Panc1 (cell line): Measurements from ENCODE around the gene ECI2. TPM values are rescaled to one million over a fixed set of nuclear protein-coding genes. Genes with fewer than 3 reads are reported as not detected.

Experiments used
- ATAC-seq: fragments of 200-7000 bp; cut with Tn5 transposase; 2 replicates; pipeline ENCODE4 v1.9.1; 2020; ENCODE audit warnings: mild to moderate bottlenecking, moderate library complexity
- BruUV-seq: library from RNA; stranded (reverse); fragments of 400-500 nt; replicated peaks from 2 replicates; lab custom pipeline; 2021; lab: Mats Ljungman, UMichigan
- CTCF ChIA-PET: fragments of 300-600 bp; sonication (Branson Sonifier 250); formaldehyde crosslinking; loops from one replicate; lab custom pipeline; 2022; ENCODE audit warnings: antibody characterized with exemption; lab: Charles Lee
- POLR2A ChIA-PET: fragments of 300-600 bp; sonication (Branson Sonifier 250); formaldehyde crosslinking; loops from one replicate; lab custom pipeline; 2022; ENCODE audit warnings: antibody characterized with exemption; lab: Charles Lee
- DNase-seq: peaks from one replicate; pipeline ENCODE4 v3.0.0-alpha.2; 2010; ENCODE audit warnings: low read depth, low spot score
- H3K27ac ChIP-seq: 2 replicates; pipeline ENCODE4 v1.5.1; 2011; ENCODE audit warnings: mild to moderate bottlenecking, low read length, inconsistent platforms
- H3K27me3 ChIP-seq: fragments of 200-500 bp; sonication (Bioruptor generic); 2 replicates; pipeline ENCODE4 v1.6.0; 2014; ENCODE audit warnings: low read length, inconsistent platforms; ENCODE audit not compliant: control insufficient read depth, insufficient read depth
- H3K36me3 ChIP-seq: fragments of 200-500 bp; sonication (Bioruptor generic); 2 replicates; pipeline ENCODE4 v1.5.1; 2014; ENCODE audit warnings: inconsistent platforms, mild to moderate bottlenecking, low read length, moderate library complexity; ENCODE audit not compliant: control insufficient read depth, insufficient read depth
- H3K4me1 ChIP-seq: 2 replicates; pipeline ENCODE4 v1.5.1; 2011; ENCODE audit warnings: inconsistent platforms, mild to moderate bottlenecking, low read length, moderate library complexity; ENCODE audit not compliant: control insufficient read depth, insufficient read depth
- H3K4me3 ChIP-seq, 2 experiments: 2 replicates each; pipeline ENCODE4 v1.5.1; 2011 to 2012; ENCODE audit warnings: low read depth in 2 of 2, low read length in 2 of 2, mild to moderate bottlenecking in 2 of 2, inconsistent platforms in 1 of 2, moderate library complexity in 1 of 2
- H3K9me3 ChIP-seq: fragments of 200-500 bp; sonication (Bioruptor generic); 2 replicates; pipeline ENCODE4 v1.5.1; 2014; ENCODE audit warnings: low read depth, mild to moderate bottlenecking, inconsistent platforms, low read length, moderate library complexity; ENCODE audit not compliant: control insufficient read depth, insufficient read depth
- CTCF ChIP-seq: fragments of 450-650 bp; IDR thresholded peaks from 2 replicates; pipeline ENCODE4 v1.5.1; 2017; ENCODE audit warnings: mild to moderate bottlenecking
- POLR2AphosphoS5 ChIP-seq: IDR thresholded peaks from 2 replicates; pipeline ENCODE4 v1.6.1; 2012; ENCODE audit warnings: mild to moderate bottlenecking, low read depth, low read length, moderate library complexity
- REST ChIP-seq, 2 experiments: IDR thresholded peaks; 2 replicates each; pipeline ENCODE4 v1.6.1; 2011 to 2012; ENCODE audit warnings: low read depth in 2 of 2, control low read depth in 1 of 2, low read length in 1 of 2, mild to moderate bottlenecking in 1 of 2, moderate library complexity in 1 of 2; ENCODE audit not compliant: insufficient read depth in 1 of 2
- SIN3A ChIP-seq: IDR thresholded peaks from 2 replicates; pipeline ENCODE4 v1.6.1; 2012; ENCODE audit warnings: low read depth, mild to moderate bottlenecking, low read length, moderate library complexity, borderline replicate concordance; ENCODE audit not compliant: insufficient read depth
- TCF7L2 ChIP-seq: IDR thresholded peaks from 2 replicates; pipeline ENCODE4 v1.6.1; 2011; ENCODE audit warnings: mild to moderate bottlenecking, low read depth, low read length, inconsistent platforms
- in situ Hi-C: cut with HindIII; loops from 2 replicates; pipeline ENCODE4 v1.10.0; 2016; ENCODE audit warnings: low sequenced_read_pairs, low pct_unique_long_range_greater_than_20kb
- intact Hi-C: fragments of 100-400 bp; cut with micrococcal nuclease; formaldehyde crosslinking; loops from one replicate; pipeline ENCODE4 v1.10.0; 2022; ENCODE audit not compliant: unreplicated experiment
- total RNA-seq: library from RNA; stranded (reverse); gene quantifications from one replicate; pipeline ENCODE4 v1.2.1, GENCODE V29; 2021; ENCODE audit not compliant: unreplicated experiment

The ECI2 gene
- total RNA-seq, 1 experiment from 2014 or later: 34.5 TPM

GRCh38 chr6:4108561-4109093 is 26.7 kb downstream of the ECI2 start:
- intact Hi-C loops: no loop called here
- peak; percentile 85 for ATAC-seq
- Histone ChIP-seq H3K9me3 (no peaks in the 10 kb centered on the region), H3K27me3 (no peaks in the 10 kb centered on the region; the same call in 1 of the 2 replicates), H3K4me3 (no peak overlapping the region), H3K4me1 (no peaks in the 10 kb centered on the region), H3K27ac (no peak overlapping the region), H3K36me3 (no peaks in the 10 kb centered on the region; the same call in 1 of the 2 replicates)
- no peak for DNase-seq
- no TSS peak for BruUV-seq
- TF ChIP-seq REST (IDR thresholded peaks at IDR 0.05; ENCODE audit: insufficient read depth in 1 of 2, low read depth in 2 of 2, low read length in 1 of 2): no peak
- TF ChIP-seq TCF7L2: no peak
- no peak for TF ChIP-seq POLR2AphosphoS5
- TF ChIP-seq CTCF: no peak
- TF ChIP-seq SIN3A: no peak
- CTCF ChIA-PET: no interaction called here
- in situ Hi-C loops: no loop called here
- POLR2A ChIA-PET: no interaction called here

- TF ChIP-seq CTCF (no peak), POLR2AphosphoS5 (no peak), TCF7L2 (no peak), REST (IDR thresholded peaks at IDR 0.05; ENCODE audit: insufficient read depth in 1 of 2, low read depth in 2 of 2, low read length in 1 of 2) (no peak), SIN3A (no peak)
- DNase-seq (no peak), ATAC-seq (no peak)
- BruUV-seq: no TSS peak
- intact Hi-C loops: no loop called here
- ChIA-PET CTCF (no interaction called here), POLR2A (no interaction called here)
- Histone ChIP-seq H3K27me3 (no peaks in the 10 kb centered on the region; the same call in 1 of the 2 replicates), H3K9me3 (no peaks in the 10 kb centered on the region), H3K4me3 (no peak overlapping the region), H3K36me3 (no peaks in the 10 kb centered on the region; the same call in 1 of the 2 replicates), H3K4me1 (no peaks in the 10 kb centered on the region), H3K27ac (no peak overlapping the region)
- in situ Hi-C loops: no loop called here
Measured at GRCh38 chr6:4107873-4108272, 27.5 kb downstream of the ECI2 start.
